GM18909 (cell line): Measurements from ENCODE around the gene TMIE.

Source experiments
- ATAC-seq: cut with Tn5 transposase; IDR thresholded peaks from one replicate; pipeline ENCODE4 v1.9.1; 2021; ENCODE audit warnings: mild to moderate bottlenecking; ENCODE audit not compliant: unreplicated experiment, poor library complexity

Gene TMIE

GRCh38 chr3:46668591-46668990, 32.6 kb upstream of the TMIE start:
- ATAC-seq, result no peak

- ATAC-seq, result no peak
Measured at GRCh38 chr3:46669191-46669999, 31.8 kb upstream of the TMIE start.

- no peak for ATAC-seq
Measured at GRCh38 chr3:46670000-46670890, 30.9 kb upstream of the TMIE start.

- no peak for ATAC-seq
Measured at GRCh38 chr3:46670891-46671427, 30.2 kb upstream of the TMIE start.

- ATAC-seq, result no peak
Measured at GRCh38 chr3:46671541-46672348, 29.4 kb upstream of the TMIE start.

- no peak for ATAC-seq
Measured at GRCh38 chr3:46672349-46672695, 28.9 kb upstream of the TMIE start.

GRCh38 chr3:46673151-46674030, 27.8 kb upstream of the TMIE start:
- ATAC-seq, result no peak

- ATAC-seq, result no peak
Measured at GRCh38 chr3:46674031-46674845, 27.0 kb upstream of the TMIE start.

- no peak for ATAC-seq
Measured at GRCh38 chr3:46675426-46675825, 25.8 kb upstream of the TMIE start.

GRCh38 chr3:46675843-46676567, 25.2 kb upstream of the TMIE start:
- ATAC-seq, result no peak

GRCh38 chr3:46676601-46677410, 24.4 kb upstream of the TMIE start:
- ATAC-seq, result no peak

- ATAC-seq, result no peak
Measured at GRCh38 chr3:46677411-46677726, 23.8 kb upstream of the TMIE start.

- no peak for ATAC-seq
Measured at GRCh38 chr3:46678280-46678679, 22.9 kb upstream of the TMIE start.

GRCh38 chr3:46679681-46680080, 21.5 kb upstream of the TMIE start:
- no peak for ATAC-seq

- ATAC-seq, result no peak
Measured at GRCh38 chr3:46680298-46680826, 20.8 kb upstream of the TMIE start.

GRCh38 chr3:46681387-46681786, 19.8 kb upstream of the TMIE start:
- ATAC-seq, result no peak

- no peak for ATAC-seq
Measured at GRCh38 chr3:46681856-46682540, 19.2 kb upstream of the TMIE start.
